GM13977 (cell line): ENCODE results near the gene B4GALT1.

ENCODE experiments used
- DNase-seq: peaks from one replicate; pipeline ENCODE4 v3.0.0; 2012; ENCODE audit warnings: low spot score
- in situ Hi-C: fragments of 300-500 bp; cut with MboI; formaldehyde crosslinking; loops from one replicate; pipeline ENCODE4 v1.12.0; 2022; ENCODE audit warnings: low sequenced_read_pairs, low pct_unique_long_range_greater_than_20kb, mixed read lengths, inconsistent platforms; ENCODE audit not compliant: unreplicated experiment
- TF ChIP-seq, protein P1 (sequence below): IDR thresholded peaks from 2 replicates; pipeline ENCODE4 v1.5.1; 2012; ENCODE audit warnings: mild to moderate bottlenecking, control low read depth; ENCODE audit not compliant: insufficient read depth; ENCODE audit errors: extremely low read depth, missing control alignments

Gene B4GALT1

DNA sequence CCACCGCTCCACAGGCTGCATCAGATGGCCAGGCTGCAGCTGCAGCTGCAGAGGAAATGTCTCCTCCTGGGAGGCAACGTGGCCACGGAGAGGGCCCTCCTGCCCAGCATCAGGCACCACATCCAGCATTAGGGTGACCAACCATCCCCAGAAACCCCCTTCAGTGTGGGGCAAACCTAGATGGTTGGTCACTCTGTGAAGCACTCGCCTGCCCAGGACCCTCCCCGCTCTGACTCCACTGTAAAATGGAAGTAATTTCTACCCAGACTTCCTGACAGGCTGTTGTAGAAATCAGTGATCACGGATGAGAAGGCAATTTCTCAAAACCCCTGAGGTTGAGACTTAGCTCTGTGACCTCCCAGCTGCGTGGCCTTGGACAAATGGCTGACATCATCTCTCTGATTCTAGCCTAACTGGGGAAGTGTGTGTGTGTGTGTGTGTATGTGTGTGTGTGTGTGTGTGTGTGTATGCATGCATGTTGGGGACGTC, 31.6 kb downstream of the B4GALT1 start:
- in situ Hi-C loops, result no loop called here
- DNase-seq, result no peak
- TF ChIP-seq, protein P1, sequence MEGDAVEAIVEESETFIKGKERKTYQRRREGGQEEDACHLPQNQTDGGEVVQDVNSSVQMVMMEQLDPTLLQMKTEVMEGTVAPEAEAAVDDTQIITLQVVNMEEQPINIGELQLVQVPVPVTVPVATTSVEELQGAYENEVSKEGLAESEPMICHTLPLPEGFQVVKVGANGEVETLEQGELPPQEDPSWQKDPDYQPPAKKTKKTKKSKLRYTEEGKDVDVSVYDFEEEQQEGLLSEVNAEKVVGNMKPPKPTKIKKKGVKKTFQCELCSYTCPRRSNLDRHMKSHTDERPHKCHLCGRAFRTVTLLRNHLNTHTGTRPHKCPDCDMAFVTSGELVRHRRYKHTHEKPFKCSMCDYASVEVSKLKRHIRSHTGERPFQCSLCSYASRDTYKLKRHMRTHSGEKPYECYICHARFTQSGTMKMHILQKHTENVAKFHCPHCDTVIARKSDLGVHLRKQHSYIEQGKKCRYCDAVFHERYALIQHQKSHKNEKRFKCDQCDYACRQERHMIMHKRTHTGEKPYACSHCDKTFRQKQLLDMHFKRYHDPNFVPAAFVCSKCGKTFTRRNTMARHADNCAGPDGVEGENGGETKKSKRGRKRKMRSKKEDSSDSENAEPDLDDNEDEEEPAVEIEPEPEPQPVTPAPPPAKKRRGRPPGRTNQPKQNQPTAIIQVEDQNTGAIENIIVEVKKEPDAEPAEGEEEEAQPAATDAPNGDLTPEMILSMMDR, result no peak

DNA sequence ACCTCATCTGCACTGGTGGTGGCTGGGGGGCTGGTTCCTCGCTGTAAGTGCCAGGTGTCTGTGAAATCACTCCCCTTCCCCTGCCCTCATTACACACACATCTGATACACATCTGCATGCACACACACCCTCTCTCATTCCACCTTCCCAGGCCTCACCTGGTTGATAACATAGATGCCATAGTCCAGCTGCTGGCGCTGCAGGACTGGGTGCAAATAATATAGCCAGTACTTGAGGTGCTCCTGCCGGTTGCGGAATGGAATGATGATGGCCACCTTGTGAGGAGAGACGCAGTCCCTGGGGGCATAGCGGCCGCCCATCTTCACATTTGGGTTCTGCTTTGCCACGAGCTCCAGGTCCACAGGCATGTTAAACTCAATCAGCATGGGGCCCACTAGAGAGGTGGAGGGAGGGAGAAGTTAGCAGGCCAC, 32.1 kb downstream of the B4GALT1 start:
- TF ChIP-seq, protein P1, result no peak
- no peak for DNase-seq
- in situ Hi-C loops, result no loop called here

DNA sequence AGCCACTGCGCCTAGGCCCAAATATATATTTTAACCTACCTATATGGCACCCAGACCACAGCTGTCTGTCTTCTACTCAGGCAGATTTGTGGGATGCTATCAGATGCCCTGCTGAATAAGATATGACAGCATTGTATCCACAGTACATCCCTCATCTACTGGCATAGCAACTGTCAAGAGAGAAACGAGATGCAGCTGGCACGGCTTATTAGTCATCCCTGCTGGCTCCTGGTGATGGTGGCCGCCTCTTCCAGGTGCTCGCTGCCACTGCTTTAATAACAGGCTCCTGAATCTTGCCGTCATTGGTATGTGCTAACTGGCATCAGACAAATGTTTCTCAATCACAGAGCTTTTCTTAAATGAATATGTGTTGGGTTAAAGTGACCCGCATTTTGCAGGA, 34.0 kb downstream of the B4GALT1 start:
- TF ChIP-seq, protein P1, result no peak
- no peak for DNase-seq
- in situ Hi-C loops, result no loop called here

DNA sequence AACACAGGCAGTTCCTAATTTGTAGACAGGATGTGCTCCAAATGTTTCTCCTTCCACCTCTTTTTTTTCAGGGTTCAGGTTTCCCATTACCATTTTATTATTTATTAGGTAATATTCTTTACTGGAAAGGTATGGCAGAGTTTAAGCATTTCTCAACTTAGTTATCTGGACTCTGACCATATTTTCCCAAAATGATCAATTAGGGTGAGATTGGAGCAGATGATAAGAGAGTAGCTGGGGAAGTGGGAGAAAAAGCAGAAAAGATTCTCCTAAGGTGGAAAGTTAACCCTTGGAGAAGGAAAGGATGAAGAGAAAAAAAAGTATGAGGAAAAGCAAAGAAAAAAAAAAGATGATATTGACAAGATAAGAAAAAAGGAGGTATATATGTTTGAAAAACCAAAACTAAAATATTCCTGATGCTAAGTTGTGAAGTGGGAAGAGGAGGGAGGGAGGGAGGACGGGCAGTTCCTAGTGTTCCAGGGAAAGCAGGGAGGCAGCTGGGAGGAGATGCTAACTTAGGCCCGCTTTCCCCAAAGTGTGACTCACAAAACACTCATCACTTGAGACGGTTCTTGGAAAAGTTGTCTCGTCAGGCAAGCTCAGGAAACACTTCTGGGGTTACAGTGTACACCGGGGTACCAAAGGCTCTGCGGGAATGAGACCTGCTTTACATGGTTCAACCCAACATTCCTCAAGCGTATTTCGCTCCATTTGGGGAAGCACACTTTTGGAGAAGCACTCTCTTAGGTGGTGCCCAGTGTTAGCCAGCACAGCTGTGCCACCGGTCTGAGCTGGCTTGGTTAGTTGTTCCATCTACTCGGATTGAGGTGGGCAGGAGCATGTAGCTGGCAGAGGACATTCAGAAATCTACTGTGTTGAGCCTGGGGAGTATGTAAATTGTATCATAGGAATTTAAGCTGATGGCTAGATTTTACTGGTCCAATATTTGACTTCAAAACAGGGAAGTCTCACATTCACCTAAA, 35.1 kb downstream of the B4GALT1 start:
- in situ Hi-C loops, result no loop called here
- DNase-seq, result no peak
- TF ChIP-seq, protein P1, result no peak

DNA sequence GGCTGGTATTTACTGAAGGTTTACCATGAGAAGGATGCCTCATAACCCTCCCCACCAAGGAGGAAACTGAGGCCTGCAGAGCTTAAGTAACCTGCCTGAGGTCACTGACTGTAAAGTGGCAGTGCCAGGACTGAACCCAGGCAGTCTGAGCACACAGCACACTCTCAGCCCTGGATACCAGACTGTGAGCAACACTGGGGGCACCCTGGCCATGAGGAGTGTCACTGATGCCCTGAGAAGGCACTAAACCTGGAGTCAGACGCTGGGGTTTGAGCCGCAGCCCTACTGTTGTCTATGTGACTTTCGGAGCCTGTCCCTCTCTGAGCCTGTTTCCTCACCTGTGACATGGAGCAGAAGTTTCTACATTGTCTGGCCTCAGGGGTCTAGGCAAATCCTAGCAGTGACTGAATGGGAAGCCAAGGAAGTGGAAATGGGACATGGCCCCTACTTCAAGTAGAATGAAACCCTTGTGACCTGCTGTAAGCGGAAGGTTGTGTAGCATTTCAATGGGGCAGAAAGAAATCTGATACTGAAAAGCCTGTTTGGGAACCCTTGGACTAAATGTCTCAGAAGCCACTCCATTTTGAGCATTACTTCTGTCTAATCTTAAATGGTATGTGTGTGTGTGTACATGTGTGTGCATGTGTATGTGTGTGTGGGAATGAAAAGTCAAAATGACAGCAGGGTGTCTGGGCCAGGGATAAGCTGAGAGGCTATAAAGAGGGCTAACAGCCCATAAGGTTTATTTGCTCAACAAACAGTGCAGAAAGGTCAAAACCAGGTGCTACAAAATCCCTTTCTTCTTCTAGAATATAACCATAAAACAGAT, 36.0 kb downstream of the B4GALT1 start:
- in situ Hi-C loops, result no loop called here
- no peak for DNase-seq
- TF ChIP-seq, protein P1, result no peak
